HepG2 (cell line): ENCODE data around the gene CRKL. TPM values are rescaled to one million over a fixed set of nuclear protein-coding genes. Genes with fewer than 3 reads are reported as not detected.

Experiments used
- ARHGAP35 ChIP-seq: sonication (generic); formaldehyde crosslinking; IDR thresholded peaks from 2 replicates; pipeline ENCODE4 v1.9.0; 2022; ENCODE audit warnings: mild to moderate bottlenecking, inconsistent platforms, moderate library complexity, missing genetic modification reagents, borderline replicate concordance
- ARNTL ChIP-seq: sonication (generic); formaldehyde crosslinking; IDR thresholded peaks from 2 replicates; pipeline ENCODE4 v1.4.0; 2020; ENCODE audit warnings: mild to moderate bottlenecking, missing genetic modification reagents
- ATAD3A ChIP-seq: sonication (generic); formaldehyde crosslinking; IDR thresholded peaks from 2 replicates; pipeline ENCODE4 v1.4.0; 2020; ENCODE audit warnings: missing genetic modification reagents
- BCL6 ChIP-seq: IDR thresholded peaks from 2 replicates; pipeline ENCODE4 v1.6.1; 2016; ENCODE audit warnings: missing genetic modification reagents, missing compliant biosample characterization
- CREB1 ChIP-seq, 2 experiments: fragments of 450-650 bp in 1 of 2; IDR thresholded peaks; 2 replicates each; pipeline ENCODE4 v1.6.1; 2016 to 2017; ENCODE audit warnings: control low read depth in 1 of 2, mild to moderate bottlenecking in 1 of 2, missing compliant biosample characterization in 1 of 2, missing genetic modification characterization in 1 of 2
- DNMT3B ChIP-seq: conservative IDR thresholded peaks from 2 replicates; pipeline ENCODE4 v1.6.1; 2016; ENCODE audit warnings: missing biosample characterization, control low read depth
- DRAP1 ChIP-seq: IDR thresholded peaks from 2 replicates; pipeline ENCODE4 v1.6.1; 2016; ENCODE audit warnings: missing genetic modification reagents, missing compliant biosample characterization
- FOXP1 ChIP-seq, 2 experiments: fragments of 450-650 bp in 1 of 2; IDR thresholded peaks; 2 replicates each; pipeline ENCODE4 v1.6.1; 2017 to 2018; ENCODE audit warnings: antibody characterized with exemption in 1 of 2
- HNRNPK ChIP-seq: fragments of 200-400 bp; formaldehyde crosslinking; IDR thresholded peaks from 2 replicates; pipeline ENCODE4 v1.6.1; 2018; ENCODE audit warnings: low read length, low read depth, moderate library complexity, mild to moderate bottlenecking; ENCODE audit not compliant: poor library complexity, severe bottlenecking
- IKZF1 ChIP-seq: fragments of 450-650 bp; IDR thresholded peaks from 2 replicates; pipeline ENCODE4 v1.7.1; 2016
- MEIS1 ChIP-seq: sonication (generic); formaldehyde crosslinking; IDR thresholded peaks from 2 replicates; pipeline ENCODE4 v1.9.0; 2021; ENCODE audit warnings: mild to moderate bottlenecking, missing genetic modification reagents, moderate library complexity, borderline replicate concordance
- NONO ChIP-seq, 2 experiments: fragments of 450-650 bp in 1 of 2; sonication (generic) in 1 of 2; formaldehyde crosslinking in 1 of 2; IDR thresholded peaks in 1 of 2; conservative IDR thresholded peaks in 1 of 2; 2 replicates each; pipeline versions ENCODE4 v1.6.1 to v1.8.0; 2017 to 2022; ENCODE audit warnings: mild to moderate bottlenecking in 1 of 2, missing genetic modification reagents in 1 of 2, moderate library complexity in 1 of 2
- POLR2AphosphoS2 ChIP-seq: IDR thresholded peaks from 2 replicates; pipeline ENCODE4 v1.6.1; 2011; ENCODE audit warnings: low read depth, low read length, improper control_type of control experiment
- SOX13 ChIP-seq, 3 experiments: fragments of 450-650 bp in 1 of 3; sonication (generic) in 1 of 3; formaldehyde crosslinking in 1 of 3; IDR thresholded peaks in 2 of 3; conservative IDR thresholded peaks in 1 of 3; 2 replicates each; pipeline versions ENCODE4 v1.5.0 to v1.6.1; 2016 to 2020; ENCODE audit warnings: antibody characterized with exemption in 1 of 3, mild to moderate bottlenecking in 1 of 3, missing compliant biosample characterization in 1 of 3, missing genetic modification reagents in 1 of 3, moderate library complexity in 1 of 3
- TEAD3 ChIP-seq: optimal IDR thresholded peaks from 2 replicates; pipeline ENCODE3; 2016; ENCODE audit warnings: borderline replicate concordance
- ZBTB3 ChIP-seq: sonication (generic); formaldehyde crosslinking; IDR thresholded peaks from 2 replicates; pipeline ENCODE4 v1.4.0; 2020; ENCODE audit warnings: low read depth, mild to moderate bottlenecking, moderate library complexity, missing genetic modification reagents, borderline replicate concordance
- ZKSCAN1 ChIP-seq: fragments of 150-350 bp; IDR thresholded peaks from 2 replicates; pipeline ENCODE4 v1.6.1; 2014; ENCODE audit warnings: low read length
- ZNF101 ChIP-seq: sonication (generic); formaldehyde crosslinking; IDR thresholded peaks from 2 replicates; pipeline ENCODE4 v1.4.0; 2020; ENCODE audit warnings: mild to moderate bottlenecking, low read depth, missing genetic modification reagents, borderline replicate concordance
- ZNF260 ChIP-seq: sonication (generic); formaldehyde crosslinking; IDR thresholded peaks from 2 replicates; pipeline ENCODE4 v1.4.0; 2020; ENCODE audit warnings: missing genetic modification reagents, low read depth, mild to moderate bottlenecking, borderline replicate concordance
- ZNF556 ChIP-seq: sonication (generic); formaldehyde crosslinking; IDR thresholded peaks from 2 replicates; pipeline ENCODE4 v1.4.0; 2020; ENCODE audit warnings: mild to moderate bottlenecking, missing genetic modification reagents, borderline replicate concordance
- ZNF576 ChIP-seq: sonication (generic); formaldehyde crosslinking; IDR thresholded peaks from 2 replicates; pipeline ENCODE4 v1.4.0; 2020; ENCODE audit warnings: mild to moderate bottlenecking, missing genetic modification reagents
- ZNF839 ChIP-seq: sonication (generic); formaldehyde crosslinking; IDR thresholded peaks from 2 replicates; pipeline ENCODE4 v1.4.0; 2020; ENCODE audit warnings: missing genetic modification reagents, mild to moderate bottlenecking, borderline replicate concordance
- polyA plus RNA-seq, 8 experiments: library from polyadenylated mRNA; depleted of rRNA in 3 of 8; stranded (reverse) in 7 of 8; unstranded in 1 of 8; fragments of >200 nt; fragmentation: Illumina TruSeq in 4 of 8; extraction: Trizol in 4 of 8; gene quantifications; 2 replicates each; pipeline versions ENCODE4 v1.2.1 to v1.2.3, GENCODE V29; 2011 to 2016; ENCODE audit warnings: low read depth in 4 of 8, missing spikeins in 1 of 8, mixed read lengths in 1 of 8; ENCODE audit not compliant: insufficient read depth in 1 of 8
- total RNA-seq, 5 experiments: library from RNA; depleted of rRNA; stranded (reverse); fragments of >200 nt; fragmentation: Illumina TruSeq; extraction: Trizol; gene quantifications; 2 replicates each; pipeline ENCODE4 v1.2.3, GENCODE V29; 2016; ENCODE audit warnings: low read depth in 1 of 5
- TF ChIP-seq, protein P1 (sequence below): IDR thresholded peaks from 2 replicates; pipeline ENCODE4 v1.6.1; 2012; ENCODE audit warnings: low read depth, low read length, improper control_type of control experiment
- TF ChIP-seq, protein P2 (sequence below): IDR thresholded peaks from 2 replicates; pipeline ENCODE4 v1.6.1; 2016; ENCODE audit warnings: low read depth

The CRKL gene
- total and polyA plus RNA-seq, 2 of the 13 experiments (the other 11 are each of a cell fraction or from before 2014, with no cell fraction given): 37.4 to 60.6 TPM

DNA sequence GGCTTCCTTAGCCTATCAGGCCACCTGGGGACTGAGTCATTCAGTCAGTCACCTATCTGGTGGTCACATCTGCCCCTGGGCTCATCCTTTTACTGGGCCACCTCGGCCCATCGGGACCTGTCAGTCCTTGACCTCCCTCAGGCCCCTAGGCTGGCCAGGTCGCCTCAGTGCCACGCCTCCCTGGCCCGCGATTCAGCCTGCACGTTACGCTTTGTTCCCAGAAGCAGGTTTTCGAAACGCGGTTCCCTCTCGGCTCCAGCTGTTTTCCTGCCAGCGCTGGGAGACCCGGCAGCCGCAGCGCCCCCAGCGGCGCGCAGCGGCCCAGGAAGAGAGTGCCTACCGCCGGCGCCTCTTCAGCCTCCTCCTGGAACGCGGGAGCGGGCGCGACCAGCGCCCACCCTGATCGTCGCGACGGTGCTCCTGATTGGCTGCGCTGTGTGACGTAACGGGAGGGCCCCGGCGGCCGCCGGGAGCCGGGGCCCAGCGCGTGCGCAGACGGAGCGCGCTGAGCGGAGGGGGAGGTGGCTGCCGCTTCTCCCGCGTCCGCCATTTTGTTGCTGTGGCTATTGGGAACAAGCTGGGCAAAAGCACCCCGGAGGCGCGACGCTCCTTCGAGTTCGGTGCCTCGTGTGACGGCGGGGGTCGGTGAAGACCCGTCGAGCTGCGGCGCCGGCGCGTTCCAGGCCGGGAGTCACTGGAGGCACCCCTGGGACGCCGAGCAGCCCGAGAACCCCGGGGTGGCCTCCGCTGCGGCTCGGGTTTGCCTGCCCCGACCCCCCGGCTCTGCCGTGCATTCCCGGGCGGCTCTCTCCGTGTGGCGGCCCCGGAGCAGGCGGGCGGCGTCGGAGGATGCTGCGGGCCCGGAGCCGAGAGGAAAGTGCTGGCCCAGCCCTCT is at the start of gene CRKL (continued):
- TF ChIP-seq ZNF839 (CRISPR knock-in tag): no peak
- no peak for TF ChIP-seq ZNF260 (CRISPR knock-in tag)
- no peak; the same call in 1 of the 2 replicates for TF ChIP-seq ZNF101 (CRISPR knock-in tag)
- no peak for TF ChIP-seq DNMT3B
- TF ChIP-seq ATAD3A (CRISPR knock-in tag): no peak
- TF ChIP-seq BCL6: peak; percentile 65
- no peak; the same call in 1 of the 2 replicates for TF ChIP-seq ZNF556
- no peak; the same call in 1 of the 2 replicates for TF ChIP-seq SOX13 (IDR thresholded peaks at IDR 0.05)
- TF ChIP-seq SOX13 (CRISPR knock-in tag; conservative IDR thresholded peaks at IDR 0.05 in 1 of 2, IDR thresholded peaks at IDR 0.05 in 1 of 2): peak in 1 of 2 experiments; percentile 82; a peak in 2 of 4 replicates
- TF ChIP-seq ARNTL (CRISPR knock-in tag): peak; percentile 81
- no peak for TF ChIP-seq ZNF576
- TF ChIP-seq HNRNPK: peak; percentile 31
- no peak for TF ChIP-seq IKZF1
- 0 out of 2 replicates have a peak, but pooled peaks have one; percentile 39 for TF ChIP-seq ZKSCAN1
- no peak for TF ChIP-seq POLR2AphosphoS2
- no peak for TF ChIP-seq FOXP1 (IDR thresholded peaks at IDR 0.05)
- no peak; the same call in 1 of the 2 replicates for TF ChIP-seq FOXP1 (CRISPR knock-in tag; IDR thresholded peaks at IDR 0.05)
- TF ChIP-seq, protein P1, sequence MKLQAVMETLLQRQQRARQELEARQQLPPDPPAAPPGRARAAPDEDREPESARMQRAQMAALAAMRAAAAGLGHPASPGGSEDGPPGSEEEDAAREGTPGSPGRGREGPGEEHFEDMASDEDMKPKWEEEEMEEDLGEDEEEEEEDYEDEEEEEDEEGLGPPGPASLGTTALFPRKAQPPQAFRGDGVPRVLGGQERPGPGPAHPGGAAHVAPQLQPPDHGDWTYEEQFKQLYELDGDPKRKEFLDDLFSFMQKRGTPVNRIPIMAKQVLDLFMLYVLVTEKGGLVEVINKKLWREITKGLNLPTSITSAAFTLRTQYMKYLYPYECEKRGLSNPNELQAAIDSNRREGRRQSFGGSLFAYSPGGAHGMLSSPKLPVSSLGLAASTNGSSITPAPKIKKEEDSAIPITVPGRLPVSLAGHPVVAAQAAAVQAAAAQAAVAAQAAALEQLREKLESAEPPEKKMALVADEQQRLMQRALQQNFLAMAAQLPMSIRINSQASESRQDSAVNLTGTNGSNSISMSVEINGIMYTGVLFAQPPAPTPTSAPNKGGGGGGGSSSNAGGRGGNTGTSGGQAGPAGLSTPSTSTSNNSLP: no peak
- peak; percentile 79 for TF ChIP-seq DRAP1
- TF ChIP-seq MEIS1 (CRISPR knock-in tag): peak; percentile 43; the same call in 1 of the 2 replicates
- 0 out of 2 replicates have a peak, but pooled peaks have one; percentile 57 for TF ChIP-seq ZBTB3 (CRISPR knock-in tag)
- peak; percentile 95 for TF ChIP-seq CREB1 (IDR thresholded peaks at IDR 0.05)
- TF ChIP-seq CREB1 (CRISPR knock-in tag; IDR thresholded peaks at IDR 0.05): peak; percentile 85
- TF ChIP-seq NONO (IDR thresholded peaks at IDR 0.05): no peak
- peak; percentile 59; the same call in 1 of the 2 replicates for TF ChIP-seq NONO (CRISPR knock-in tag; conservative IDR thresholded peaks at IDR 0.05)
- peak; percentile 88 for TF ChIP-seq TEAD3
- peak; percentile 60; the same call in 1 of the 2 replicates for TF ChIP-seq ARHGAP35 (CRISPR knock-in tag)
- TF ChIP-seq, protein P2, sequence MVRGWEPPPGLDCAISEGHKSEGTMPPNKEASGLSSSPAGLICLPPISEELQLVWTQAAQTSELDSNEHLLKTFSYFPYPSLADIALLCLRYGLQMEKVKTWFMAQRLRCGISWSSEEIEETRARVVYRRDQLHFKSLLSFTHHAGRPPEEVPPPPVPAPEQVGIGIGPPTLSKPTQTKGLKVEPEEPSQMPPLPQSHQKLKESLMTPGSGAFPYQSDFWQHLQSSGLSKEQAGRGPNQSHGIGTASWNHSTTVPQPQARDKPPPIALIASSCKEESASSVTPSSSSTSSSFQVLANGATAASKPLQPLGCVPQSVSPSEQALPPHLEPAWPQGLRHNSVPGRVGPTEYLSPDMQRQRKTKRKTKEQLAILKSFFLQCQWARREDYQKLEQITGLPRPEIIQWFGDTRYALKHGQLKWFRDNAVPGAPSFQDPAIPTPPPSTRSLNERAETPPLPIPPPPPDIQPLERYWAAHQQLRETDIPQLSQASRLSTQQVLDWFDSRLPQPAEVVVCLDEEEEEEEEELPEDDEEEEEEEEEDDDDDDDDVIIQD (CRISPR knock-in tag): peak; percentile 45; the same call in 1 of the 2 replicates
